CD4-positive, alpha-beta T cell treated with Interferon gamma for 1 hour (primary cell): ENCODE results near the gene CFAP52.
A peak's percentile ranks its signal among the peaks of the same experiment; 100 is the strongest.
"Not testable (repeated sequence)": the region's sequence is repeated elsewhere in the genome, so short reads cannot be mapped to it uniquely, and the experiment has no call there.

ENCODE experiments used
- DNase-seq: peaks from one replicate; pipeline ENCODE4 v3.0.0-alpha.2; 2020

CFAP52 gene

GRCh38 chr17:9571201-9571600 lies 5.2 kb upstream of the CFAP52 start:
- no peak for DNase-seq

GRCh38 chr17:9575381-9576101 lies 901 bp upstream of the CFAP52 start, which contains the start of gene STX8:
Gene STX8, minus strand, starts transcription at chr17:9575820. Its CDS starts 12 bp downstream, at chr17:9575808.
- peak; percentile 73 for DNase-seq

- DNase-seq = no peak
Observed at GRCh38 chr17:9577373-9577709, 899 bp downstream of the CFAP52 start.

- DNase-seq = no peak
Observed at GRCh38 chr17:9587969-9588656, 11.7 kb downstream of the CFAP52 start.

- no peak for DNase-seq
Observed at GRCh38 chr17:9594065-9594464, 17.6 kb downstream of the CFAP52 start.

GRCh38 chr17:9597638-9598037 lies 21.2 kb downstream of the CFAP52 start:
- not testable (repeated sequence) for DNase-seq

GRCh38 chr17:9598661-9599060 lies 22.2 kb downstream of the CFAP52 start:
- no peak for DNase-seq

- not testable (repeated sequence) for DNase-seq
Observed at GRCh38 chr17:9604583-9604982, 28.1 kb downstream of the CFAP52 start.

GRCh38 chr17:9606453-9606852 lies 30.0 kb downstream of the CFAP52 start:
- no peak for DNase-seq

- DNase-seq = not testable (repeated sequence)
Observed at GRCh38 chr17:9607058-9607457, 30.6 kb downstream of the CFAP52 start.

GRCh38 chr17:9611557-9611956 lies 35.1 kb downstream of the CFAP52 start:
- DNase-seq = no peak

- no peak for DNase-seq
Observed at GRCh38 chr17:9612006-9612405, 35.6 kb downstream of the CFAP52 start.

- no peak for DNase-seq
Observed at GRCh38 chr17:9615486-9615885, 39.0 kb downstream of the CFAP52 start.

GRCh38 chr17:9622961-9623360 lies 46.5 kb downstream of the CFAP52 start:
- no peak for DNase-seq

GRCh38 chr17:9628509-9628908 lies 52.1 kb downstream of the CFAP52 start:
- no peak for DNase-seq

GRCh38 chr17:9632741-9633140 lies 56.3 kb downstream of the CFAP52 start:
- DNase-seq = no peak

GRCh38 chr17:9635340-9635739 lies 58.9 kb downstream of the CFAP52 start:
- no peak for DNase-seq

- DNase-seq = no peak
Observed at GRCh38 chr17:9636501-9636900, 60.1 kb downstream of the CFAP52 start.

GRCh38 chr17:9640388-9640787 lies 63.9 kb downstream of the CFAP52 start:
- not testable (repeated sequence) for DNase-seq

GRCh38 chr17:9643611-9644010 lies 67.2 kb downstream of the CFAP52 start:
- DNase-seq = no peak

GRCh38 chr17:9644910-9645751 lies 68.7 kb downstream of the CFAP52 start, which contains the start of gene USP43:
Gene USP43, plus strand, starts transcription at chr17:9645517. Its CDS starts 116 bp downstream, at chr17:9645633.
- no peak for DNase-seq

GRCh38 chr17:9645851-9646545 lies 69.6 kb downstream of the CFAP52 start:
- no peak for DNase-seq

- DNase-seq = no peak
Observed at GRCh38 chr17:9646546-9646885, 70.1 kb downstream of the CFAP52 start.
